Measurements from ENCODE around the gene DNAJB9. TPM values are rescaled to one million over a fixed set of nuclear protein-coding genes. Genes with fewer than 3 reads are reported as not detected.

Gene DNAJB9
- total and polyA plus RNA-seq, 9 of the 15 experiments (the other 6 are each of a cell fraction or from before 2014, with no cell fraction given), result 4.3 to 34.2 (median 9.6) TPM

GRCh38 chr7:108586274-108586710, 16.6 kb downstream of the DNAJB9 start:
- in situ Hi-C loops (cut with MboI) (no loop called here), intact Hi-C loops (cut with micrococcal nuclease) (no loop called here)
- Histone ChIP-seq H3K4me1 (replicated peaks in 1 of 2; ENCODE audit: control insufficient read depth in 2 of 2, insufficient read depth in 2 of 2, low read length in 2 of 2) (peaks cover 5 to 16% of the 10 kb centered on the region in 2 experiments), H3K27ac (ENCODE audit: extremely low read depth, low read depth, low read length) (no peak overlapping the region), H2AFZ (ENCODE audit: low read depth, low read length) (no peak overlapping the region), H3K9ac (ENCODE audit: insufficient read depth in 1 of 2, low read depth in 2 of 2, low read length in 2 of 2) (no peak overlapping the region), H3K9me3 (replicated peaks; ENCODE audit: control insufficient read depth, insufficient read depth, low read depth, low read length) (no peaks in the 10 kb centered on the region), H3K9me1 (ENCODE audit: control insufficient read depth, insufficient read depth, low read length) (no peaks in the 10 kb centered on the region), H3K4me2 (ENCODE audit: insufficient read depth, low read length) (no peak overlapping the region), H4K20me1 (replicated peaks; ENCODE audit: control insufficient read depth, insufficient read depth, low read length) (no peaks in the 10 kb centered on the region), H3K4me3 (no peak overlapping the region), H3K79me2 (ENCODE audit: control insufficient read depth, insufficient read depth, low read length) (no peaks in the 10 kb centered on the region), H3K36me3 (ENCODE audit: control insufficient read depth, insufficient read depth, low read length) (no peaks in the 10 kb centered on the region), H3K27me3 (ENCODE audit: control insufficient read depth in 2 of 2, insufficient read depth in 2 of 2, low read length in 2 of 2) (peaks cover 7 to 8% of the 10 kb centered on the region in 2 experiments; a peak in 3 of 5 replicates)
- BruUV-seq (replicated peaks), result no TSS peak
- peak in 2 of 4 experiments; percentile 56 to 64 for DNase-seq (ENCODE audit: extremely low read depth in 1 of 4, low spot score in 3 of 4)
- 0% methylated on average over 2 of the region's 3 CpGs for whole genome bisulfite sequencing (ENCODE audit: insufficient coverage, low coverage, missing lambda C conversion rate)
- ChIA-PET POLR2A (interaction anchor here (1.0 to 3.0 kb wide), 2 partner anchors 10 to 17 kb away, joined by 3 to 16 read pairs; partner anchors contain the start of genes DNAJB9 and THAP5), CTCF (ENCODE audit: low intra/inter-chr PET ratio) (no interaction called here)
- FAIRE-seq, result no peak
- peak; percentile 73 for ATAC-seq
- TF ChIP-seq NR3C1 (CRISPR knock-in tag; IDR thresholded peaks at IDR 0.05), result no peak
- TF ChIP-seq KLF13 (tag; IDR thresholded peaks at IDR 0.05; ENCODE audit: borderline replicate concordance, low read depth), result no peak
- TF ChIP-seq MEIS2 (IDR thresholded peaks at IDR 0.05; ENCODE audit: partially characterized antibody), result peak; percentile 100
- peak; percentile 49; the same call in 1 of the 2 replicates for TF ChIP-seq NKRF (IDR thresholded peaks at IDR 0.05; ENCODE audit: borderline replicate concordance)
- no peak for TF ChIP-seq NFE2L1 (tag; IDR thresholded peaks at IDR 0.05; ENCODE audit: borderline replicate concordance, low read depth)
- no peak for TF ChIP-seq NR2C1 (IDR thresholded peaks at IDR 0.05)
- TF ChIP-seq NR2C1 (tag; IDR thresholded peaks at IDR 0.05), result no peak
- no peak for TF ChIP-seq ZBTB34 (CRISPR knock-in tag; IDR thresholded peaks at IDR 0.05)
- peak; percentile 86 for TF ChIP-seq MTA1 (IDR thresholded peaks at IDR 0.05; ENCODE audit: borderline replicate concordance)
- no peak; a peak in 1 of 4 replicates for TF ChIP-seq BCLAF1 (IDR thresholded peaks at IDR 0.05; ENCODE audit: borderline replicate concordance in 1 of 2, control insufficient read depth in 1 of 2, low read depth in 2 of 2, low read length in 1 of 2)
- 0 out of 2 replicates have a peak, but pooled peaks have one; percentile 12 for TF ChIP-seq ARID3A (IDR thresholded peaks at IDR 0.05; ENCODE audit: borderline replicate concordance, low read depth, low read length)
- no peak for TF ChIP-seq DDX20 (tag; IDR thresholded peaks at IDR 0.05; ENCODE audit: low read depth)

Data from K562 (cell line).